ENCODE results near the gene SUSD5. TPM values are rescaled to one million over a fixed set of nuclear protein-coding genes. Genes with fewer than 3 reads are reported as not detected.

The SUSD5 gene
- total RNA-seq, 4 donors from 2014 or later, result 0.13 to 1.2 (median 0.76) TPM; not detected in 1

- DNase-seq, result no peak
Observed at GRCh38 chr3:33159981-33160380, 58.6 kb downstream of the SUSD5 start.

GRCh38 chr3:33159234-33159633, 59.4 kb downstream of the SUSD5 start:
- H3K27ac ChIP-seq, result no peak overlapping the region
- TF ChIP-seq POLR2A (IDR thresholded peaks at IDR 0.05) (no peak), CTCF (IDR thresholded peaks at IDR 0.05) (no peak)
- no peaks in the 10 kb centered on the region for H3K36me3 ChIP-seq
- H3K4me1 ChIP-seq, result no peaks in the 10 kb centered on the region
- no peak for DNase-seq
- no peaks in the 10 kb centered on the region for H3K9me3 ChIP-seq
- intact Hi-C loops (cut with DNase I), result no loop called here
- no peak overlapping the region for H3K4me3 ChIP-seq
- H3K27me3 ChIP-seq, result peaks cover 0 to 18% (median 0%) of the 10 kb centered on the region in 4 donors
- 68 to 82% methylated on average over 4 of the region's 4 CpGs for WGBS, 2 donors

More at GRCh38 chr3:33159981-33160380, 58.6 kb downstream of the SUSD5 start:
- Histone ChIP-seq H3K9me3 (no peaks in the 10 kb centered on the region), H3K27me3 (peaks cover 0 to 18% (median 0%) of the 10 kb centered on the region in 4 donors), H3K27ac (no peak overlapping the region), H3K4me1 (no peaks in the 10 kb centered on the region), H3K4me3 (no peak overlapping the region), H3K36me3 (no peaks in the 10 kb centered on the region)
- intact Hi-C loops (cut with DNase I), result no loop called here
- 48 to 67% methylated on average over 3 of the region's 3 CpGs for whole genome bisulfite sequencing, 2 donors
- TF ChIP-seq POLR2A (IDR thresholded peaks at IDR 0.05), result no peak
- TF ChIP-seq CTCF (IDR thresholded peaks at IDR 0.05), result no peak

DNA sequence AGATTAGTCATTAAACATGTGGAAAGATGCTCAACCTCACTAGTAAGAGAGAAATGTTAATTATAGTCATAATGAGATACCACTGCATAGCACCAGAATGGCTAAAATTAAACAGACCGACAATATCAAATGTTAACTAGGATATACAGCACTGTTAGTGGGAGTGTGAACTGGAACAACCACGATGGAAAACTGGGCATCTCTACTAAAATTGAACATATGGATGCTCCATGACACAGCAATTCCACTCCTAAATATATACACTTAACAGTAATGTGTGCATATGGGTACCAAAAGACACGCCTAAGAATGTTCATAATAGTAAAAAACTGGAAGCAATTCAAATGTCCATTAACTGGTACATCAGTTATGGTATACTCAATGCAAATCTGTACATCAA, 63.3 kb downstream of the SUSD5 start:
- intact Hi-C loops (cut with DNase I), result no loop called here
- WGBS, 2 donors, result 78 to 80% methylated on average over 3 of the region's 3 CpGs
- Histone ChIP-seq H3K27me3 (peaks cover 0 to 18% (median 0%) of the 10 kb centered on the region in 4 donors), H3K9me3 (no peaks in the 10 kb centered on the region), H3K27ac (no peak overlapping the region), H3K36me3 (no peaks in the 10 kb centered on the region), H3K4me3 (no peak overlapping the region), H3K4me1 (no peaks in the 10 kb centered on the region)
- DNase-seq, result no peak
- TF ChIP-seq CTCF (IDR thresholded peaks at IDR 0.05), result no peak
- no peak for TF ChIP-seq POLR2A (IDR thresholded peaks at IDR 0.05)

DNA sequence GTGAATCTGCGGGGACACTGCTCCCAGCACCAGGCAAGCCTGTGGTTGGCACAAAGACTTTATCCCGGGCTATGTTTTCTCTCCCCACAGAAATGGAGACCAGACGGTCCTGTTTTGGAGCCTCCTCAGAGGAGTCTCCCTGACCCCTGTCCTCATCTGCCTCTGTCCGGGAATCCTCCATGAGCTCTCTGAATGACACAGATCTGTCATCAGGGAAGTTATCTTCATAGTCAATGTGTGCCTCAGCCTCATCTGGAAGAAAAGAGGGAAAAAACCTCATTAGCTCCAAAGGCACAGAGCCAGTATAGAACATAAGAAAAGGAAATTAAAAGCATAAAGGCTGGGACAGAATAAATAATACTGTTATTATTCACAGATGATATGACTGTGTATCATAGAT, 64.8 kb downstream of the SUSD5 start:
- H3K9me3 ChIP-seq, result no peaks in the 10 kb centered on the region
- intact Hi-C loops (cut with DNase I), result no loop called here
- no peaks in the 10 kb centered on the region for H3K4me1 ChIP-seq
- no peaks in the 10 kb centered on the region for H3K36me3 ChIP-seq
- no peak overlapping the region for H3K4me3 ChIP-seq
- no peak for TF ChIP-seq POLR2A (IDR thresholded peaks at IDR 0.05)
- no peak for TF ChIP-seq CTCF (IDR thresholded peaks at IDR 0.05)
- no peak for DNase-seq
- no peak overlapping the region for H3K27ac ChIP-seq
- H3K27me3 ChIP-seq, result peaks cover 0 to 10% (median 0%) of the 10 kb centered on the region in 4 donors
- WGBS, 2 donors, result 50 to 96% methylated on average over 3 of the region's 4 CpGs

- no peak for TF ChIP-seq POLR2A (IDR thresholded peaks at IDR 0.05)
- TF ChIP-seq CTCF (IDR thresholded peaks at IDR 0.05), result no peak
- no peaks in the 10 kb centered on the region for H3K4me1 ChIP-seq
- H3K36me3 ChIP-seq, result no peaks in the 10 kb centered on the region
- 80 to 92% methylated on average over 10 to 13 of the region's 19 CpGs for WGBS, 2 donors
- H3K4me3 ChIP-seq, result no peak overlapping the region
- no peak overlapping the region for H3K27ac ChIP-seq
- no peaks in the 10 kb centered on the region for H3K9me3 ChIP-seq
- H3K27me3 ChIP-seq, result peaks cover 0 to 3% (median 0%) of the 10 kb centered on the region in 4 donors
- no peak for DNase-seq
- intact Hi-C loops (cut with DNase I), result no loop called here
Observed at GRCh38 chr3:33152363-33153360, 65.9 kb downstream of the SUSD5 start.
